ENCODE results near the gene DLG2.

- TF ChIP-seq CTCF (IDR thresholded peaks at IDR 0.05) (no peak), POLR2A (IDR thresholded peaks at IDR 0.05) (no peak)
Measured at GRCh38 chr11:83685730-83686129, 1941.4 kb downstream of the DLG2 start.

All from uterus (tissue), 2 donors.